ENCODE results near the gene DNER. TPM values are rescaled to one million over a fixed set of nuclear protein-coding genes. Genes with fewer than 3 reads are reported as not detected.
A peak's percentile ranks its signal among the peaks of the same experiment; 100 is the strongest.

Gene DNER
- total RNA-seq, 4 donors from 2014 or later: 8.9 to 29.4 (median 19.5) TPM

DNA sequence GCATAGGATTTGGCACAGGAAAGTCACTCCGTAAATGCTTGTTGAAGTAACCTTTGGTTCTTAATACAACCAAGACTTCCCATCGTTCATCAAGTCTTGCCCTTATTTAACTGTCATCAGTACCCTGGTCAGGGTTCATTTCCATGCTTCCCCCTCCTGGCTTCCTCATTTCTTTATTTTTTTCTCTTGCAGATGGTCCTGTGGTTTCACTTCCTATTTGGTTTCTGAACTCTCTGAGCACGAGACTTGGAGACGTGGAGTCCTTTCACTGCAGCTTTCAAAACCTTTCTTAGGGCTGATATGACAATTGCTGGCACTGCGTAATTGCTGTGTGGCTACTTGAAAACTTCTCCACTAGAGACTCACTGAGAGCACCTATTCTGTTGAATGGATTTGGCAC, 383.4 kb downstream of the DNER start:
- TF ChIP-seq POLR2AphosphoS5 (IDR thresholded peaks at IDR 0.05) (no peak), CTCF (IDR thresholded peaks at IDR 0.05) (no peak), EP300 (IDR thresholded peaks at IDR 0.05) (no peak), POLR2A (IDR thresholded peaks at IDR 0.05) (no peak)
- Histone ChIP-seq H3K27me3 (no peaks in the 10 kb centered on the region), H3K4me3 (no peak overlapping the region), H3K4me1 (peaks cover 8% of the 10 kb centered on the region), H3K36me3 (no peaks in the 10 kb centered on the region), H3K27ac (peak overlapping the region; percentile 8), H3K9me3 (no peaks in the 10 kb centered on the region)
- WGBS: 41% methylated on average over 5 of the region's 5 CpGs
- DNase-seq (ENCODE audit: low spot score in 2 of 2): no peak

DNA sequence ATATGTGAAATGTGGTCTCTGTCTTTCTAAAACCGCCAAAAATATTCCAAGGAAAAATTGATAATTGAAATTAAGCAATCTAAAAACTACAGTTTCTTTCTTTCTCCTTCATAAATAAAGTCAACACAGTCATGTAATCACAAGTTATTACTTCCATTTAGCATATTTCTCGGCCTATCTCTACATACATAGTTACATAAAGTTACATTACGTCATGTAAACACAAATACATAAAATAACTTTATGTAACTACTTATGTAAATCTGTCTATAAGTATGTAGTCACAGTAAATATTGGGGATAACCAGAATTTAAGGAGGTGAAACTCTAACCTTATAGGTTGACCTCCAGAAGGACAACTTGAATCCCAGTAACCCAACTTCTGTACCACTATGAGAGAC, 394.8 kb downstream of the DNER start:
- WGBS: 98% methylated on average over 3 of the region's 3 CpGs
- no peak for TF ChIP-seq POLR2AphosphoS5 (IDR thresholded peaks at IDR 0.05)
- no peak for TF ChIP-seq POLR2A (IDR thresholded peaks at IDR 0.05)
- no peak for TF ChIP-seq CTCF (IDR thresholded peaks at IDR 0.05)
- TF ChIP-seq EP300 (IDR thresholded peaks at IDR 0.05): no peak

GRCh38 chr2:229314117-229314516, 400.2 kb downstream of the DNER start:
- H3K36me3 ChIP-seq: no peaks in the 10 kb centered on the region
- TF ChIP-seq POLR2A (IDR thresholded peaks at IDR 0.05): no peak
- no peak overlapping the region for H3K27ac ChIP-seq
- H3K4me3 ChIP-seq: no peak overlapping the region
- H3K4me1 ChIP-seq: peaks cover 8% of the 10 kb centered on the region
- no peaks in the 10 kb centered on the region for H3K27me3 ChIP-seq
- 69% methylated on average over 5 of the region's 5 CpGs for WGBS
- DNase-seq (ENCODE audit: low spot score in 2 of 2): no peak
- H3K9me3 ChIP-seq: no peaks in the 10 kb centered on the region

More for the DNA sequence above, 394.8 kb downstream of the DNER start:
- no peak overlapping the region for H3K27ac ChIP-seq
- H3K4me3 ChIP-seq: no peak overlapping the region
- H3K9me3 ChIP-seq: no peaks in the 10 kb centered on the region
- H3K27me3 ChIP-seq: no peaks in the 10 kb centered on the region
- no peak for DNase-seq (ENCODE audit: low spot score in 2 of 2)
- peaks cover under 1% of the 10 kb centered on the region for H3K4me1 ChIP-seq
- no peaks in the 10 kb centered on the region for H3K36me3 ChIP-seq

GRCh38 chr2:229313591-229313990, 400.8 kb downstream of the DNER start:
- H3K9me3 ChIP-seq: no peaks in the 10 kb centered on the region
- 31% methylated on average over 3 of the region's 3 CpGs for WGBS
- H3K36me3 ChIP-seq: no peaks in the 10 kb centered on the region
- no peak for DNase-seq (ENCODE audit: low spot score in 2 of 2)
- TF ChIP-seq POLR2AphosphoS5 (IDR thresholded peaks at IDR 0.05): peak in 1 of 3 donors; percentile 62
- TF ChIP-seq EP300 (IDR thresholded peaks at IDR 0.05): no peak
- TF ChIP-seq CTCF (IDR thresholded peaks at IDR 0.05): no peak
- TF ChIP-seq POLR2A (IDR thresholded peaks at IDR 0.05): no peak
- no peaks in the 10 kb centered on the region for H3K27me3 ChIP-seq
- H3K4me1 ChIP-seq: peaks cover 8% of the 10 kb centered on the region
- no peak overlapping the region for H3K4me3 ChIP-seq
- H3K27ac ChIP-seq: no peak overlapping the region

Other genes starting within 250 kb of the DNER start
- gene TRIP12, start 207.5 kb upstream of the DNER start, total RNA-seq: 100 to 1,000 TPM; 124 to 227 (median 143) TPM
- 1 to 10 TPM; 4.5 to 8.4 (median 5.9) TPM for gene FBXO36, start 207.9 kb upstream of the DNER start, total RNA-seq